HepG2 (cell line): ENCODE measurements around the gene CALML5. TPM values are rescaled to one million over a fixed set of nuclear protein-coding genes. Genes with fewer than 3 reads are reported as not detected.

Source experiments
- ATAC-seq: fragments of 200-7000 bp; cut with Tn5 transposase; 3 replicates; pipeline ENCODE4 v1.9.1; 2020; ENCODE audit warnings: mild to moderate bottlenecking, moderate library complexity
- BruUV-seq: library from RNA; stranded (reverse); fragments of 400-500 nt; replicated peaks from 2 replicates; lab custom pipeline; 2021; lab: Mats Ljungman, UMichigan
- CTCF ChIA-PET: fragments of 300-600 bp; formaldehyde crosslinking; extraction: SDS; loops from one replicate; lab custom pipeline; 2021; ENCODE audit warnings: low total read pairs, inconsistent platforms, low intra/inter-chr PET ratio; lab: Yijun Ruan, JAX
- POLR2A ChIA-PET: fragments of 350-600 bp; sonication (Branson Sonifier 250); formaldehyde crosslinking; loops from one replicate; lab custom pipeline; 2020; ENCODE audit warnings: antibody characterized with exemption, inconsistent platforms; lab: Yijun Ruan, JAX
- DNase-seq: peaks from one replicate; pipeline ENCODE4 v3.0.0-alpha.2; 2015; ENCODE audit warnings: low spot score
- FAIRE-seq: peaks from 3 replicates; lab custom pipeline; 2011; peaks lifted over from hg19 to GRCh38; lab: Jason Lieb, UNC
- H2AFZ ChIP-seq: one replicate; pipeline ENCODE4 v1.6.1; 2011; ENCODE audit warnings: low read length, inconsistent platforms
- H3K27ac ChIP-seq: fragments of 300-600 bp; 3 replicates; pipeline ENCODE4 v1.8.0; 2011; ENCODE audit warnings: mixed run types, mild to moderate bottlenecking, mixed read lengths, low read length, inconsistent platforms; ENCODE audit not compliant: insufficient read depth; ENCODE audit errors: extremely low read length
- H3K27me3 ChIP-seq, 2 experiments: fragments of 200-600 bp in 1 of 2; 2 replicates in 1 of 2; 3 replicates in 1 of 2; pipeline versions ENCODE4 v1.6.0 to v1.8.0; 2011; ENCODE audit warnings: low read length in 2 of 2, mild to moderate bottlenecking in 2 of 2, moderate library complexity in 2 of 2, inconsistent platforms in 1 of 2; ENCODE audit not compliant: insufficient read depth in 2 of 2, control insufficient read depth in 1 of 2
- H3K36me3 ChIP-seq, 2 experiments: fragments of 200-600 bp in 1 of 2; replicated peaks in 1 of 2; 2 replicates in 1 of 2; 3 replicates in 1 of 2; pipeline versions ENCODE4 v1.5.1 to v1.8.0; 2011; ENCODE audit warnings: low read length in 2 of 2, inconsistent platforms in 1 of 2; ENCODE audit not compliant: insufficient read depth in 2 of 2, control insufficient read depth in 1 of 2
- H3K4me1 ChIP-seq: 2 replicates; pipeline ENCODE4 v1.5.1; 2012; ENCODE audit warnings: low read length, inconsistent platforms; ENCODE audit not compliant: insufficient read depth
- H3K4me2 ChIP-seq: 2 replicates; pipeline ENCODE4 v1.6.0; 2011; ENCODE audit warnings: low read depth, low read length, inconsistent platforms
- H3K4me3 ChIP-seq, 3 experiments: fragments of 200-600 bp in 1 of 3; sonication (generic), shearing (Covaris generic) in 1 of 3; replicated peaks in 1 of 3; 2 replicates each; pipeline ENCODE4 v1.5.1; 2011 to 2016; ENCODE audit warnings: low read length in 3 of 3, inconsistent platforms in 2 of 3, low read depth in 2 of 3, mild to moderate bottlenecking in 2 of 3, control low read depth in 1 of 3, mixed read lengths in 1 of 3; ENCODE audit not compliant: insufficient read depth in 1 of 3
- H3K79me2 ChIP-seq: one replicate; pipeline ENCODE4 v1.6.1; 2011; ENCODE audit warnings: low read length, inconsistent platforms; ENCODE audit not compliant: insufficient read depth
- H3K9ac ChIP-seq: 2 replicates; pipeline ENCODE4 v1.6.0; 2011; ENCODE audit warnings: mild to moderate bottlenecking, low read depth, low read length, inconsistent platforms; ENCODE audit not compliant: insufficient read depth
- H3K9me3 ChIP-seq: 2 replicates; pipeline ENCODE4 v1.5.1; 2012; ENCODE audit warnings: mild to moderate bottlenecking, low read length
- H4K20me1 ChIP-seq: 2 replicates; pipeline ENCODE4 v1.6.0; 2011; ENCODE audit warnings: inconsistent platforms, mild to moderate bottlenecking, low read length, moderate library complexity; ENCODE audit not compliant: insufficient read depth
- ELF3 ChIP-seq: IDR thresholded peaks from 2 replicates; pipeline ENCODE4 v1.6.1; 2016; ENCODE audit warnings: missing genetic modification reagents, missing compliant biosample characterization
- HNF4A ChIP-seq: sonication (generic); formaldehyde crosslinking; IDR thresholded peaks from 2 replicates; pipeline ENCODE4 v1.4.0; 2020; ENCODE audit warnings: missing genetic modification reagents
- JDP2 ChIP-seq: sonication (generic); formaldehyde crosslinking; IDR thresholded peaks from 2 replicates; pipeline ENCODE4 v1.8.1; 2022; ENCODE audit warnings: missing genetic modification reagents, borderline replicate concordance
- KDM5B ChIP-seq: sonication (generic); formaldehyde crosslinking; IDR thresholded peaks from 2 replicates; pipeline ENCODE4 v1.4.0; 2020; ENCODE audit warnings: missing genetic modification reagents, mild to moderate bottlenecking, borderline replicate concordance
- MBD4 ChIP-seq: IDR thresholded peaks from 2 replicates; pipeline ENCODE4 v1.6.1; 2012; ENCODE audit warnings: low read length, inconsistent platforms, borderline replicate concordance
- NCOA2 ChIP-seq: sonication (generic); formaldehyde crosslinking; IDR thresholded peaks from 2 replicates; pipeline ENCODE4 v1.8.0; 2022; ENCODE audit warnings: inconsistent platforms
- POLR2G ChIP-seq: fragments of 200-400 bp; formaldehyde crosslinking; IDR thresholded peaks from 2 replicates; pipeline ENCODE4 v1.6.1; 2018; ENCODE audit warnings: mild to moderate bottlenecking, low read depth, low read length, moderate library complexity
- SMYD3 ChIP-seq: sonication (generic); formaldehyde crosslinking; IDR thresholded peaks from 2 replicates; pipeline ENCODE4 v1.8.1; 2023; ENCODE audit warnings: mild to moderate bottlenecking, missing genetic modification reagents
- TMF1 ChIP-seq: sonication (generic); formaldehyde crosslinking; IDR thresholded peaks from 2 replicates; pipeline ENCODE4 v1.8.1; 2022; ENCODE audit warnings: low read depth, missing genetic modification reagents
- ZNF138 ChIP-seq: sonication (generic); formaldehyde crosslinking; IDR thresholded peaks from 2 replicates; pipeline ENCODE4 v1.5.0; 2020; ENCODE audit warnings: mild to moderate bottlenecking, low read depth, missing genetic modification reagents
- ZNF264 ChIP-seq: sonication (generic); formaldehyde crosslinking; IDR thresholded peaks from 2 replicates; pipeline ENCODE4 v1.4.0; 2020; ENCODE audit warnings: missing genetic modification reagents
- ZNF605 ChIP-seq: sonication (generic); formaldehyde crosslinking; IDR thresholded peaks from 2 replicates; pipeline ENCODE4 v1.8.0; 2022; ENCODE audit warnings: mild to moderate bottlenecking, missing genetic modification reagents
- ZNF616 ChIP-seq: sonication (generic); formaldehyde crosslinking; IDR thresholded peaks from 2 replicates; pipeline ENCODE4 v1.5.0; 2020; ENCODE audit warnings: low read depth, mild to moderate bottlenecking, missing genetic modification reagents
- ZNF709 ChIP-seq: sonication (generic); formaldehyde crosslinking; IDR thresholded peaks from 2 replicates; pipeline ENCODE4 v1.5.0; 2020; ENCODE audit warnings: mild to moderate bottlenecking, missing genetic modification reagents
- WGBS: methylation state at CpG from one replicate; pipeline ENCODE4 v1.1.6; 2017; ENCODE audit warnings: low lambda C conversion rate; 5-methylcytosine and 5-hydroxymethylcytosine counted together
- in situ Hi-C: cut with HindIII; loops from 2 replicates; pipeline ENCODE4 v1.10.0; 2017; ENCODE audit warnings: low pct_unique_long_range_greater_than_20kb; ENCODE audit not compliant: extremely low pct_ligation_motif_present
- intact Hi-C: fragments of 100-400 bp; cut with micrococcal nuclease; formaldehyde crosslinking; loops from one replicate; pipeline ENCODE4 v1.10.0; 2022; ENCODE audit not compliant: unreplicated experiment
- polyA plus RNA-seq, 8 experiments: library from polyadenylated mRNA; depleted of rRNA in 3 of 8; stranded (reverse) in 7 of 8; unstranded in 1 of 8; fragments of >200 nt; fragmentation: Illumina TruSeq in 4 of 8; extraction: Trizol in 4 of 8; gene quantifications; 2 replicates each; pipeline versions ENCODE4 v1.2.1 to v1.2.3, GENCODE V29; 2011 to 2016; ENCODE audit warnings: low read depth in 4 of 8, missing spikeins in 1 of 8, mixed read lengths in 1 of 8; ENCODE audit not compliant: insufficient read depth in 1 of 8
- total RNA-seq, 5 experiments: library from RNA; depleted of rRNA; stranded (reverse); fragments of >200 nt; fragmentation: Illumina TruSeq; extraction: Trizol; gene quantifications; 2 replicates each; pipeline ENCODE4 v1.2.3, GENCODE V29; 2016; ENCODE audit warnings: low read depth in 1 of 5
- TF ChIP-seq, protein P1 (sequence below): sonication (generic); formaldehyde crosslinking; IDR thresholded peaks from 2 replicates; pipeline ENCODE4 v1.4.0; 2020; ENCODE audit warnings: missing genetic modification reagents, borderline replicate concordance
- TF ChIP-seq, protein P2 (sequence below): sonication (generic); formaldehyde crosslinking; IDR thresholded peaks from 2 replicates; pipeline ENCODE4 v1.5.0; 2020; ENCODE audit warnings: mild to moderate bottlenecking, missing genetic modification reagents

Gene CALML5
- total and polyA plus RNA-seq, 2 of the 13 experiments (the other 11 are each of a cell fraction or from before 2014, with no cell fraction given): not detected

DNA sequence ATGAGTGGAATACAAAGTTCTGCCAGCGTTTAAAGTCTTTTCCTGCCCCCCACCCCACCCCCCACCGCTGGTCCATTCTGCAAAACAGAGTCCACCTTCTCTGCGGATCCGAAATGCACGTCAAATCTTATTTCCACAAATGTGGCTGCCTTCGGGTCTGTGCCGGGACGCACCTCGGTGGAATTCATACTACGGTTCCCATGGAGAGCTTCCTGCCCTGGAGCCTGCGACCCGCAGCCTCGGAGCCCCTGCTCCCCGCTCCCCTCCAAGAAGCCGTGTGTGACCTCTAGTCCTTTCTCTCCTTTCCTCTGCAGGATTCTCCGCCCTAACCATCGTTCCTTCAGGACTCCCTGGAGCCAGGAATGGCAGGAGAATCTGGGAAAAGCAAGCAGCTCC, 12.5 kb upstream of the CALML5 start:
- FAIRE-seq: no peak
- CTCF ChIA-PET: no interaction called here
- 79% methylated on average over 17 of the region's 17 CpGs for WGBS

DNA sequence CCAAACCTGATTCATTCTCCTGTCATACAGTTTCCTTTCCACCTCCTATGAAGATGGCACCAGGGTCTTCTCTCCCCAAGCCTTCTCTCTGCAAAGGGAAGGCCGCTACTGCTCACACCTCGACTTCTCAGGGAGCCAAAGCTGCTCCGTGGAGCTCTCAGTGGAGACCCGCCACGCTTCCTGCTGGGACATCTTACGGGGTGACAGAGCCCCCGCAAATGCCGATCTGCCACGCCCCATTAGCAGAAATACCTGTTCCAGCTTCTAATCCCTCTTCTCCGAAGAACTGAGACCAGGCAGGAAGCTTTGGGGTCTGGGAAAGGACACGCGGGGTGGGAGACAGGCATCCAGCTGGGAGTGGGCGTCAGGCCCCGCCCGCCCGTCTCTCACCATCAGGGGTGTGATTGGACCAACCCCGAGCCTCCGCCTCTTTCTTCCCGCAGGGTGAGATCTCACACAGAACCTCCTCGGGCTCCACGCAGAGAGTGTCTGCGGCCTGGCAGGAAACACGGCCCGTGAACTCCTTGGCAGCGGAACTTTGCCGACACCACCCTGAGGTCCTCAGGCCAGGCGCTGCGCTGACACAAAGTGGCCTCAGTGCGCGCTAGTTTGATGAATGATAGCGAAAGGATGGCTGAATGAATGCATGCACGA, 12.0 kb upstream of the CALML5 start:
- ChIA-PET POLR2A (no interaction called here), CTCF (no interaction called here)
- FAIRE-seq (no peak), ATAC-seq (no peak), DNase-seq (no peak)
- Histone ChIP-seq H3K4me2 (no peak overlapping the region), H3K27me3 (peaks cover 8 to 31% of the 10 kb centered on the region in 2 experiments; a peak in 4 of 5 replicates), H2AFZ (no peak overlapping the region), H3K4me3 (no peak overlapping the region), H3K9ac (no peak overlapping the region), H4K20me1 (no peaks in the 10 kb centered on the region), H3K36me3 (no peaks in the 10 kb centered on the region), H3K27ac (no peak overlapping the region), H3K4me1 (peaks cover 39% of the 10 kb centered on the region), H3K9me3 (no peaks in the 10 kb centered on the region), H3K79me2 (no peaks in the 10 kb centered on the region)
- in situ Hi-C loops: no loop called here
- intact Hi-C loops: loop anchor here (10.0 kb wide), 1 partner anchor 67 kb away; no protein-coding TSS in a partner anchor
- BruUV-seq: no TSS peak
- 84% methylated on average over 32 of the region's 32 CpGs for WGBS
- TF ChIP-seq ZNF138 (CRISPR knock-in tag) (no peak), JDP2 (CRISPR knock-in tag) (no peak), SMYD3 (CRISPR knock-in tag) (no peak), ZNF605 (CRISPR knock-in tag) (no peak), ZNF709 (no peak), ZNF616 (CRISPR knock-in tag) (no peak), TMF1 (CRISPR knock-in tag) (no peak), NCOA2 (CRISPR knock-in tag) (no peak), POLR2G (no peak), KDM5B (no peak), HNF4A (no peak), ELF3 (CRISPR knock-in tag) (no peak)
- TF ChIP-seq, protein P1, sequence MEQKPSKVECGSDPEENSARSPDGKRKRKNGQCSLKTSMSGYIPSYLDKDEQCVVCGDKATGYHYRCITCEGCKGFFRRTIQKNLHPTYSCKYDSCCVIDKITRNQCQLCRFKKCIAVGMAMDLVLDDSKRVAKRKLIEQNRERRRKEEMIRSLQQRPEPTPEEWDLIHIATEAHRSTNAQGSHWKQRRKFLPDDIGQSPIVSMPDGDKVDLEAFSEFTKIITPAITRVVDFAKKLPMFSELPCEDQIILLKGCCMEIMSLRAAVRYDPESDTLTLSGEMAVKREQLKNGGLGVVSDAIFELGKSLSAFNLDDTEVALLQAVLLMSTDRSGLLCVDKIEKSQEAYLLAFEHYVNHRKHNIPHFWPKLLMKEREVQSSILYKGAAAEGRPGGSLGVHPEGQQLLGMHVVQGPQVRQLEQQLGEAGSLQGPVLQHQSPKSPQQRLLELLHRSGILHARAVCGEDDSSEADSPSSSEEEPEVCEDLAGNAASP (CRISPR knock-in tag): no peak

More for the DNA sequence above, 12.5 kb upstream of the CALML5 start:
- Histone ChIP-seq H3K4me1 (peaks cover 40% of the 10 kb centered on the region), H3K9ac (no peak overlapping the region), H3K27me3 (peaks cover 6 to 25% of the 10 kb centered on the region in 2 experiments; a peak in 3 of 5 replicates), H3K4me3 (no peak overlapping the region), H3K79me2 (no peaks in the 10 kb centered on the region), H3K4me2 (no peak overlapping the region)
- no peak for ATAC-seq
- POLR2A ChIA-PET: no interaction called here
- intact Hi-C loops: loop anchor here (10.0 kb wide), 1 partner anchor 67 kb away; no protein-coding TSS in a partner anchor
- no peak for TF ChIP-seq ZNF264 (CRISPR knock-in tag)
- TF ChIP-seq, protein P2, sequence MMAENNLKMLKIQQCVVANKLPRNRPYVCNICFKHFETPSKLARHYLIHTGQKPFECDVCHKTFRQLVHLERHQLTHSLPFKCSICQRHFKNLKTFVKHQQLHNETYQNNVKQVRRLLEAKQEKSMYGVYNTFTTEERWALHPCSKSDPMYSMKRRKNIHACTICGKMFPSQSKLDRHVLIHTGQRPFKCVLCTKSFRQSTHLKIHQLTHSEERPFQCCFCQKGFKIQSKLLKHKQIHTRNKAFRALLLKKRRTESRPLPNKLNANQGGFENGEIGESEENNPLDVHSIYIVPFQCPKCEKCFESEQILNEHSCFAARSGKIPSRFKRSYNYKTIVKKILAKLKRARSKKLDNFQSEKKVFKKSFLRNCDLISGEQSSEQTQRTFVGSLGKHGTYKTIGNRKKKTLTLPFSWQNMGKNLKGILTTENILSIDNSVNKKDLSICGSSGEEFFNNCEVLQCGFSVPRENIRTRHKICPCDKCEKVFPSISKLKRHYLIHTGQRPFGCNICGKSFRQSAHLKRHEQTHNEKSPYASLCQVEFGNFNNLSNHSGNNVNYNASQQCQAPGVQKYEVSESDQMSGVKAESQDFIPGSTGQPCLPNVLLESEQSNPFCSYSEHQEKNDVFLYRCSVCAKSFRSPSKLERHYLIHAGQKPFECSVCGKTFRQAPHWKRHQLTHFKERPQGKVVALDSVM (CRISPR knock-in tag): no peak
- no peak for TF ChIP-seq MBD4
- TF ChIP-seq, all 625 proteins: peak for 0
- Histone ChIP-seq H2AFZ (no peak overlapping the region), H4K20me1 (no peaks in the 10 kb centered on the region), H3K9me3 (no peaks in the 10 kb centered on the region), H3K36me3 (no peaks in the 10 kb centered on the region), H3K27ac (no peak overlapping the region)
- in situ Hi-C loops: no loop called here
- no TSS peak for BruUV-seq
- DNase-seq: no peak
